H1 (cell line): ENCODE data around the gene BTBD16. TPM values are rescaled to one million over a fixed set of nuclear protein-coding genes. Genes with fewer than 3 reads are reported as not detected.

Experiments
- CTCF ChIA-PET: fragments of 300-600 bp; sonication (Branson Sonifier 250); formaldehyde crosslinking; loops from one replicate; lab custom pipeline; 2021; ENCODE audit not compliant: partially characterized antibody; lab: Charles Lee
- POLR2A ChIA-PET: fragments of 300-600 bp; sonication (Branson Sonifier 250); formaldehyde crosslinking; loops from one replicate; lab custom pipeline; 2021; ENCODE audit warnings: inconsistent platforms; ENCODE audit not compliant: partially characterized antibody; lab: Charles Lee
- DNase-seq, 2 experiments: peaks; one replicate each; pipeline versions ENCODE4 v3.0.0 to v3.0.0-alpha.2; 2010 to 2022; ENCODE audit warnings: low spot score in 2 of 2, low read depth in 1 of 2, mixed read lengths in 1 of 2
- FAIRE-seq: peaks from 2 replicates; lab custom pipeline; 2011; peaks lifted over from hg19 to GRCh38; lab: Jason Lieb, UNC
- H2AFZ ChIP-seq: 2 replicates; pipeline ENCODE4 v1.8.1; 2012; ENCODE audit warnings: low read length, inconsistent platforms
- H2AK5ac ChIP-seq: 2 replicates; pipeline ENCODE4 v1.6.1; 2013; ENCODE audit warnings: low read depth, low read length
- H2BK120ac ChIP-seq: replicated peaks from 2 replicates; pipeline ENCODE3; 2013; ENCODE audit warnings: low read depth, low read length, inconsistent platforms
- H2BK12ac ChIP-seq: 2 replicates; pipeline ENCODE4 v1.6.1; 2013; ENCODE audit warnings: low read depth, low read length
- H2BK15ac ChIP-seq: 2 replicates; pipeline ENCODE4 v1.6.1; 2013; ENCODE audit warnings: low read length
- H2BK20ac ChIP-seq: 2 replicates; pipeline ENCODE4 v1.6.1; 2013; ENCODE audit warnings: low read length
- H2BK5ac ChIP-seq: 2 replicates; pipeline ENCODE4 v1.6.1; 2013; ENCODE audit warnings: low read depth, low read length
- H3K14ac ChIP-seq: 2 replicates; pipeline ENCODE4 v1.6.1; 2013; ENCODE audit warnings: inconsistent platforms; ENCODE audit not compliant: insufficient read length
- H3K18ac ChIP-seq: 2 replicates; pipeline ENCODE4 v1.6.1; 2013; ENCODE audit warnings: low read length; ENCODE audit errors: extremely low read depth
- H3K23ac ChIP-seq: 2 replicates; pipeline ENCODE4 v1.6.1; 2013; ENCODE audit warnings: inconsistent platforms; ENCODE audit not compliant: insufficient read length
- H3K23me2 ChIP-seq: 2 replicates; pipeline ENCODE4 v1.6.1; 2013; ENCODE audit warnings: low read depth, low read length
- H3K27ac ChIP-seq: 2 replicates; pipeline ENCODE4 v1.6.1; 2011; ENCODE audit warnings: low read depth, low read length, inconsistent platforms
- H3K27me3 ChIP-seq, 4 experiments: replicated peaks in 1 of 4; 1 replicate in 1 of 4; 2 replicates in 3 of 4; pipeline versions ENCODE4 v1.6.1 to v1.8.1; 2011 to 2013; ENCODE audit warnings: low read length in 3 of 4, mild to moderate bottlenecking in 3 of 4, inconsistent platforms in 2 of 4, mixed read lengths in 2 of 4, moderate library complexity in 1 of 4; ENCODE audit not compliant: control insufficient read depth in 3 of 4, insufficient read depth in 3 of 4; ENCODE audit errors: extremely low read depth in 1 of 4
- H3K36me3 ChIP-seq, 4 experiments: 2 replicates each; pipeline versions ENCODE4 v1.6.1 to v1.8.1; 2011 to 2013; ENCODE audit warnings: mild to moderate bottlenecking in 4 of 4, low read length in 3 of 4, moderate library complexity in 2 of 4, control low read depth in 1 of 4, inconsistent platforms in 1 of 4; ENCODE audit not compliant: insufficient read depth in 4 of 4, control insufficient read depth in 2 of 4
- H3K4ac ChIP-seq: replicated peaks from 2 replicates; pipeline ENCODE3; 2013; ENCODE audit warnings: low read length, low read depth, mixed read lengths, inconsistent platforms; ENCODE audit not compliant: insufficient read length
- H3K4me1 ChIP-seq, 4 experiments: replicated peaks in 1 of 4; 1 replicate in 1 of 4; 2 replicates in 3 of 4; pipeline versions ENCODE4 v1.6.1 to v1.8.1; 2011 to 2013; ENCODE audit warnings: low read length in 3 of 4, inconsistent platforms in 2 of 4, mixed read lengths in 1 of 4; ENCODE audit not compliant: insufficient read depth in 4 of 4, control insufficient read depth in 3 of 4
- H3K4me2 ChIP-seq, 2 experiments: 2 replicates each; pipeline versions ENCODE4 v1.6.1 to v1.8.1; 2011 to 2013; ENCODE audit warnings: low read depth in 2 of 2, low read length in 2 of 2, control low read depth in 1 of 2, inconsistent platforms in 1 of 2, mild to moderate bottlenecking in 1 of 2; ENCODE audit not compliant: insufficient read depth in 1 of 2
- H3K4me3 ChIP-seq, 4 experiments: fragments of 200-600, 300-600 bp in 1 of 4; sonication (generic), shearing (Covaris generic), sonication (Bioruptor Twin) in 1 of 4; 2 replicates each; pipeline versions ENCODE4 v1.5.1 to v1.8.1; 2011 to 2016; ENCODE audit warnings: low read length in 4 of 4, low read depth in 3 of 4, control low read depth in 2 of 4, inconsistent platforms in 2 of 4, mild to moderate bottlenecking in 2 of 4, mixed read lengths in 1 of 4, moderate library complexity in 1 of 4; ENCODE audit not compliant: insufficient read depth in 2 of 4; ENCODE audit errors: extremely low read depth in 1 of 4
- H3K56ac ChIP-seq: replicated peaks from 2 replicates; pipeline ENCODE3; 2013; ENCODE audit warnings: low read depth, mild to moderate bottlenecking, mixed read lengths, low read length, inconsistent platforms; ENCODE audit not compliant: insufficient read length
- H3K79me1 ChIP-seq: 2 replicates; pipeline ENCODE4 v1.6.1; 2013; ENCODE audit warnings: low read depth, low read length, control low read depth
- H3K79me2 ChIP-seq, 2 experiments: 2 replicates each; pipeline versions ENCODE4 v1.6.1 to v1.8.1; 2012 to 2013; ENCODE audit warnings: low read length in 2 of 2, mild to moderate bottlenecking in 2 of 2, inconsistent platforms in 1 of 2; ENCODE audit not compliant: insufficient read depth in 2 of 2, control insufficient read depth in 1 of 2
- H3K9ac ChIP-seq, 4 experiments: replicated peaks in 1 of 4; 1 replicate in 1 of 4; 2 replicates in 3 of 4; pipeline versions ENCODE4 v1.6.1 to v1.8.1; 2011 to 2013; ENCODE audit warnings: low read depth in 3 of 4, low read length in 3 of 4, control low read depth in 2 of 4, mild to moderate bottlenecking in 2 of 4, moderate library complexity in 2 of 4, inconsistent platforms in 1 of 4; ENCODE audit errors: extremely low read depth in 1 of 4
- H3K9me3 ChIP-seq, 2 experiments: 2 replicates each; pipeline versions ENCODE4 v1.6.1 to v1.8.1; 2012 to 2013; ENCODE audit warnings: mild to moderate bottlenecking in 2 of 2, moderate library complexity in 2 of 2, control low read depth in 1 of 2, inconsistent platforms in 1 of 2, low read depth in 1 of 2, low read length in 1 of 2, mixed read lengths in 1 of 2; ENCODE audit not compliant: insufficient read depth in 2 of 2
- H4K20me1 ChIP-seq, 2 experiments: replicated peaks in 1 of 2; 2 replicates each; pipeline versions ENCODE3 to v1.8.1; 2011 to 2013; ENCODE audit warnings: inconsistent platforms in 2 of 2, low read length in 2 of 2, mild to moderate bottlenecking in 1 of 2; ENCODE audit not compliant: insufficient read depth in 2 of 2, control insufficient read depth in 1 of 2
- H4K5ac ChIP-seq: 2 replicates; pipeline ENCODE4 v1.6.1; 2013; ENCODE audit warnings: low read length, low read depth, mixed read lengths, inconsistent platforms; ENCODE audit not compliant: insufficient read length
- H4K8ac ChIP-seq: 2 replicates; pipeline ENCODE4 v1.8.0; 2013; ENCODE audit warnings: mild to moderate bottlenecking, moderate library complexity, low read length, inconsistent platforms; ENCODE audit not compliant: insufficient read depth; ENCODE audit errors: extremely low read depth
- H4K91ac ChIP-seq: replicated peaks from 2 replicates; pipeline ENCODE3; 2013; ENCODE audit warnings: low read length, mixed read lengths, inconsistent platforms; ENCODE audit not compliant: insufficient read length
- BACH1 ChIP-seq: IDR thresholded peaks from 2 replicates; pipeline ENCODE4 v1.6.1; 2012; ENCODE audit warnings: low read length, improper control_type of control experiment
- HDAC2 ChIP-seq, 2 experiments: fragments of 300-600 bp in 1 of 2; sonication (generic) in 1 of 2; IDR thresholded peaks; 2 replicates each; pipeline ENCODE4 v1.6.1; 2011 to 2012; ENCODE audit warnings: low read depth in 2 of 2, low read length in 2 of 2, mild to moderate bottlenecking in 2 of 2, moderate library complexity in 2 of 2, borderline replicate concordance in 1 of 2, inconsistent platforms in 1 of 2
- MAFK ChIP-seq: IDR thresholded peaks from 2 replicates; pipeline ENCODE4 v1.6.1; 2012; ENCODE audit warnings: low read depth, mild to moderate bottlenecking, improper control_type of control experiment, low read length
- POLR2A ChIP-seq, 2 experiments: IDR thresholded peaks; 1 replicate in 1 of 2; 2 replicates in 1 of 2; pipeline ENCODE4 v1.6.1; 2011; ENCODE audit warnings: low read depth in 2 of 2, low read length in 2 of 2, mild to moderate bottlenecking in 2 of 2; ENCODE audit errors: control extremely low read depth in 1 of 2
- SP4 ChIP-seq: IDR thresholded peaks from 2 replicates; pipeline ENCODE4 v1.6.1; 2012; ENCODE audit warnings: low read length, inconsistent platforms
- TAF1 ChIP-seq: IDR thresholded peaks from 2 replicates; pipeline ENCODE4 v1.6.1; 2011; ENCODE audit warnings: mild to moderate bottlenecking, low read depth, low read length
- TCF12 ChIP-seq: IDR thresholded peaks from 2 replicates; pipeline ENCODE4 v1.6.1; 2011; ENCODE audit warnings: low read depth, mild to moderate bottlenecking, low read length
- TEAD4 ChIP-seq: IDR thresholded peaks from 2 replicates; pipeline ENCODE4 v1.6.1; 2012; ENCODE audit warnings: low read depth, low read length, inconsistent platforms, mixed read lengths
- WGBS, 2 experiments: shearing (Covaris generic) in 1 of 2; methylation state at CpG; one replicate each; pipeline versions ENCODE4 v1.1.6 to v1.1.7; 2013 to 2015; ENCODE audit warnings: low lambda C conversion rate in 2 of 2, mixed read lengths in 2 of 2, inconsistent platforms in 1 of 2, low coverage in 1 of 2, missing lambda C conversion rate in 1 of 2; ENCODE audit not compliant: insufficient replicate concordance in 2 of 2, insufficient coverage in 1 of 2, insufficient read length in 1 of 2; ENCODE audit errors: extremely low coverage in 1 of 2, missing lambda C conversion rate in 1 of 2; 5-methylcytosine and 5-hydroxymethylcytosine counted together
- polyA plus RNA-seq, 7 experiments: library from polyadenylated mRNA; depleted of rRNA in 3 of 7; stranded (reverse) in 5 of 7; unstranded in 2 of 7; fragments of >200 nt in 5 of 7; fragments of 200-250 nt in 2 of 7; gene quantifications; 1 replicate in 5 of 7; 2 replicates in 1 of 7; 4 replicates in 1 of 7; pipeline versions ENCODE4 v1.2.1 to v1.2.3, GENCODE V29; 2011 to 2013; ENCODE audit warnings: missing spikeins in 2 of 7, mixed read lengths in 2 of 7
- total RNA-seq: library from RNA; stranded (reverse); fragmentation: NEBNext Ultra II Directional; extraction: Animal tissue kit (Norgen Biotek cat#: 25700); gene quantifications from 2 replicates; pipeline ENCODE4 v1.2.1, GENCODE V29; 2021
- TF ChIP-seq, protein P1 (sequence below): IDR thresholded peaks from 2 replicates; pipeline ENCODE4 v1.6.1; 2011; ENCODE audit warnings: low read depth, mild to moderate bottlenecking, low read length; ENCODE audit not compliant: insufficient read depth

The BTBD16 gene
- total and polyA plus RNA-seq, 2 of the 8 experiments (the other 6 are each of a cell fraction or from before 2014, with no cell fraction given), result 0.05 TPM; not detected in 1

DNA sequence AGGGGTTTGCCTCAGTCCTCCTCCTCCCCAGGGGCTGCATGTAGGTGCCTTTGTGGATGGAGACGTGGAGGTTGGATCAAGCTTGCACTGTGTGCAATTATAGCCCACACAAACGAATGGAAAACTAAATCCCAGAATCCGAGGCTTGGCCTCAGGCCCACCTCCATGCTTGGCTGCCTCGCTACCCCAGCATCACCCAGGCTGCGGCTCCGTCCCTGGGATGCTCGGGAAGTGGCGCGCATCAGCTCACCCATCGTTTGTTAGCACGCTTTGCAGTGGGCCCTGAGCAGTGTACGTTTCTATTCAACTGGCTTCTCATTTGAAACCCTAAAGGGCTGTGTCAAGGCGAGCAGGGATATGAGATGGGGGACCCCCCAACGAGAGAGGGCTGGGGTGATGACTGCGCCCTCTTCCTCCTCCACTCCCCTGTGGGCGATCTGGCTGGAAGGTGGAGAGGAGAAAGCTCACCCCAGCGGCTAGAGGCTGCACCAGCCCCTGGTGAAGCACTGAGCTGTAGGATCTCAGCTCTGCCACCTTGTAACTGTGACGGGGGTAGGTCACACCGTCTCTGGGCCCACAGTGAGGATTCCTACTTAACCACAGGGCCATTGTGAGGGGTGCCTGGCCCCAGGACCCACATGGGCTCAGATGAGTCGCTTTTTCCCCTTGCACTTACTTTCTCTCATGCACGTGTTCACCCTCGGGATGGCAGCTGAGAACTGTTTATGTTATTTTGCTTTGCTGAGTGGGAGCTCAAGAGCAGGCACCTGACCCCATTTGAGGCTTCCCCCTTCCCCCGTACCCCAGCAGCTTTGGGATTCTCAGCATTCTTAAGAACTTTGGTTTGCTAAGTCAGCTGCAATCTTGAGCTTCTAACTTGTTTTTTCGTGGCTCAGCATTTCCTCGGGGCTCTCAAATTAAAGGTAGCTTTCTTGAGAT, 12.7 kb upstream of the BTBD16 start:
- H3K4me1 ChIP-seq, result peaks cover 0 to 10% (median 6%) of the 10 kb centered on the region in 4 experiments; a peak in 5 of 7 replicates
- H4K8ac ChIP-seq, result peak overlapping the region; percentile 38; the same call in 1 of the 2 replicates
- no peaks in the 10 kb centered on the region for H3K79me1 ChIP-seq
- 0 out of 2 replicates have a peak overlapping the region, but pooled peaks have one; percentile 75 for H2AK5ac ChIP-seq
- no peaks in the 10 kb centered on the region for H3K27me3 ChIP-seq
- no peak overlapping the region for H2BK120ac ChIP-seq
- no peaks in the 10 kb centered on the region for H3K79me2 ChIP-seq
- 0 out of 2 replicates have a peak overlapping the region, but pooled peaks have one; percentile 22 for H3K27ac ChIP-seq
- WGBS, 2 experiments, result 83% methylated on average over 19 of the region's 25 CpGs; no CpG with 5 or more reads in 1 of the 2 experiments
- no peak overlapping the region for H3K56ac ChIP-seq
- no peak overlapping the region for H2BK20ac ChIP-seq
- ChIA-PET POLR2A (interaction anchor here (0.6 to 2.3 kb wide), 6 partner anchors 9 to 357 kb away, joined by 3 to 12 read pairs (median 4); no protein-coding TSS in a partner anchor), CTCF (interaction anchor here (0.9 to 2.8 kb wide), 11 partner anchors 9 to 204 kb away, joined by 3 to 23 read pairs (median 4); partner anchors contain the start of gene BTBD16)
- no peak overlapping the region for H2AFZ ChIP-seq
- H3K18ac ChIP-seq, result peak overlapping the region; percentile 19; the same call in 1 of the 2 replicates
- FAIRE-seq, result no peak
- H2BK12ac ChIP-seq, result peak overlapping the region; percentile 84; the same call in 1 of the 2 replicates
- no peak for DNase-seq
- H3K23ac ChIP-seq, result no peak overlapping the region
- H3K14ac ChIP-seq, result no peak overlapping the region
- no peak overlapping the region for H3K9ac ChIP-seq
- H2BK15ac ChIP-seq, result no peak overlapping the region
- H2BK5ac ChIP-seq, result peak overlapping the region; percentile 83; the same call in 1 of the 2 replicates
- no peak overlapping the region for H4K5ac ChIP-seq
- H4K20me1 ChIP-seq, result peaks cover 0 to 1% of the 10 kb centered on the region in 2 experiments
- no peaks in the 10 kb centered on the region for H3K23me2 ChIP-seq
- peak overlapping the region; percentile 41 for H3K4ac ChIP-seq
- peaks cover 0 to 3% of the 10 kb centered on the region in 2 experiments; a peak in 3 of 4 replicates for H3K9me3 ChIP-seq
- peaks cover 0 to 13% (median 5%) of the 10 kb centered on the region in 4 experiments; a peak in 5 of 8 replicates for H3K36me3 ChIP-seq
- H4K91ac ChIP-seq, result peak overlapping the region; percentile 39
- no peak overlapping the region; a peak in 1 of 8 replicates for H3K4me3 ChIP-seq
- H3K4me2 ChIP-seq, result peak overlapping the region; percentile 8 to 21; a peak in 1 of 4 replicates
- TF ChIP-seq BACH1 (peak; percentile 44; the same call in 1 of the 2 replicates), TAF1 (no peak), TEAD4 (0 out of 2 replicates have a peak, but pooled peaks have one; percentile 24), SP4 (no peak), HDAC2 (IDR thresholded peaks at IDR 0.05; ENCODE audit: borderline replicate concordance in 1 of 2, low read depth in 2 of 2, low read length in 2 of 2) (no peak), TCF12 (no peak), MAFK (peak; percentile 65; the same call in 1 of the 2 replicates), POLR2A (IDR thresholded peaks at IDR 0.05; ENCODE audit: control extremely low read depth in 1 of 2, low read depth in 2 of 2, low read length in 2 of 2) (0 out of 3 replicates have a peak, but pooled peaks of 1 of the 2 experiments have one; percentile 16)
- TF ChIP-seq, protein P1, sequence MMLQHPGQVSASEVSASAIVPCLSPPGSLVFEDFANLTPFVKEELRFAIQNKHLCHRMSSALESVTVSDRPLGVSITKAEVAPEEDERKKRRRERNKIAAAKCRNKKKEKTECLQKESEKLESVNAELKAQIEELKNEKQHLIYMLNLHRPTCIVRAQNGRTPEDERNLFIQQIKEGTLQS, result no peak
